Measurements from ENCODE around the gene UGT2B17.

The UGT2B17 gene

GRCh38 chr4:68613752-68614151 is 37.6 kb upstream of the UGT2B17 start:
- no peak overlapping the region for H2AK5ac ChIP-seq (ENCODE audit: low read depth, low read length)
- no peak overlapping the region for H2AFZ ChIP-seq (ENCODE audit: low read length)
- H3K4me2 ChIP-seq (ENCODE audit: insufficient read depth, low read length, poor library complexity, severe bottlenecking), result no peak overlapping the region
- no peak overlapping the region for H2BK5ac ChIP-seq (ENCODE audit: low read length)
- H3K18ac ChIP-seq (ENCODE audit: low read length), result no peak overlapping the region
- no peaks in the 10 kb centered on the region for H3K4me1 ChIP-seq (ENCODE audit: control insufficient read depth in 2 of 2, insufficient read depth in 1 of 2, low read depth in 1 of 2, low read length in 2 of 2)
- H3K23ac ChIP-seq (ENCODE audit: low read depth, low read length, poor library complexity), result no peak overlapping the region
- no peaks in the 10 kb centered on the region for H3K9me3 ChIP-seq (replicated peaks in 1 of 2; ENCODE audit: control insufficient read depth in 2 of 2, insufficient read depth in 1 of 2, low read depth in 1 of 2, low read length in 2 of 2)
- no peak for DNase-seq (ENCODE audit: low spot score)
- WGBS, 2 donors (ENCODE audit: extremely low coverage in 2 of 2, insufficient read length in 2 of 2, insufficient replicate concordance in 1 of 2), result no CpG with 5 or more reads among the region's 1 CpG
- H3K4me3 ChIP-seq (ENCODE audit: low read length in 2 of 2), result no peak overlapping the region
- no peak overlapping the region for H2BK12ac ChIP-seq (ENCODE audit: low read length)
- no peak overlapping the region for H4K8ac ChIP-seq (ENCODE audit: low read depth, low read length)
- no peak overlapping the region for H2BK120ac ChIP-seq (ENCODE audit: low read depth, low read length)
- no peak overlapping the region for H3K4ac ChIP-seq (ENCODE audit: low read length)
- H3K27ac ChIP-seq (replicated peaks; ENCODE audit: low read length), result no peak overlapping the region
- H3K9ac ChIP-seq (ENCODE audit: low read depth, low read length, poor library complexity), result no peak overlapping the region
- H4K91ac ChIP-seq (ENCODE audit: low read depth, low read length, poor library complexity), result no peak overlapping the region
- H3K27me3 ChIP-seq (ENCODE audit: control insufficient read depth in 3 of 3, insufficient read depth in 3 of 3, low read depth in 1 of 3, low read length in 3 of 3), result no peaks in the 10 kb centered on the region
- no peaks in the 10 kb centered on the region for H3K79me1 ChIP-seq (ENCODE audit: low read depth, low read length)
- no peak overlapping the region for H2BK15ac ChIP-seq (ENCODE audit: low read length)
- no peak overlapping the region for H3K14ac ChIP-seq (ENCODE audit: low read length)
- no peaks in the 10 kb centered on the region for H3K36me3 ChIP-seq (replicated peaks in 1 of 2; ENCODE audit: control insufficient read depth in 2 of 2, insufficient read depth in 2 of 2, low read length in 2 of 2)

GRCh38 chr4:68606240-68606639 is 30.1 kb upstream of the UGT2B17 start:
- Histone ChIP-seq H3K4me2 (ENCODE audit: insufficient read depth, low read length, poor library complexity, severe bottlenecking) (no peak overlapping the region), H3K4me1 (ENCODE audit: control insufficient read depth in 2 of 2, insufficient read depth in 1 of 2, low read depth in 1 of 2, low read length in 2 of 2) (no peaks in the 10 kb centered on the region), H3K27ac (replicated peaks; ENCODE audit: low read length) (no peak overlapping the region), H4K8ac (ENCODE audit: low read depth, low read length) (no peak overlapping the region), H3K9me3 (replicated peaks in 1 of 2; ENCODE audit: control insufficient read depth in 2 of 2, insufficient read depth in 1 of 2, low read depth in 1 of 2, low read length in 2 of 2) (no peaks in the 10 kb centered on the region), H3K18ac (ENCODE audit: low read length) (no peak overlapping the region), H4K91ac (ENCODE audit: low read depth, low read length, poor library complexity) (no peak overlapping the region), H2BK120ac (ENCODE audit: low read depth, low read length) (no peak overlapping the region), H2BK5ac (ENCODE audit: low read length) (no peak overlapping the region), H3K4ac (ENCODE audit: low read length) (no peak overlapping the region), H3K36me3 (replicated peaks in 1 of 2; ENCODE audit: control insufficient read depth in 2 of 2, insufficient read depth in 2 of 2, low read length in 2 of 2) (no peaks in the 10 kb centered on the region), H2AFZ (ENCODE audit: low read length) (no peak overlapping the region), H3K14ac (ENCODE audit: low read length) (no peak overlapping the region), H3K79me1 (ENCODE audit: low read depth, low read length) (no peaks in the 10 kb centered on the region), H2BK15ac (ENCODE audit: low read length) (no peak overlapping the region), H3K4me3 (ENCODE audit: low read length in 2 of 2) (no peak overlapping the region), H3K9ac (ENCODE audit: low read depth, low read length, poor library complexity) (no peak overlapping the region), H2AK5ac (ENCODE audit: low read depth, low read length) (no peak overlapping the region), H2BK12ac (ENCODE audit: low read length) (no peak overlapping the region), H3K27me3 (ENCODE audit: control insufficient read depth in 3 of 3, insufficient read depth in 3 of 3, low read depth in 1 of 3, low read length in 3 of 3) (no peaks in the 10 kb centered on the region), H3K23ac (ENCODE audit: low read depth, low read length, poor library complexity) (no peak overlapping the region)
- DNase-seq (ENCODE audit: low spot score), result no peak
- WGBS, 2 donors (ENCODE audit: extremely low coverage in 2 of 2, insufficient read length in 2 of 2, insufficient replicate concordance in 1 of 2), result no CpG with 5 or more reads among the region's 1 CpG

GRCh38 chr4:68599150-68599549 is 23.0 kb upstream of the UGT2B17 start:
- Histone ChIP-seq H3K79me1 (ENCODE audit: low read depth, low read length) (no peaks in the 10 kb centered on the region), H3K9ac (ENCODE audit: low read depth, low read length, poor library complexity) (no peak overlapping the region), H4K8ac (ENCODE audit: low read depth, low read length) (no peak overlapping the region), H3K14ac (ENCODE audit: low read length) (no peak overlapping the region), H2AK5ac (ENCODE audit: low read depth, low read length) (no peak overlapping the region), H2AFZ (ENCODE audit: low read length) (no peak overlapping the region), H4K91ac (ENCODE audit: low read depth, low read length, poor library complexity) (no peak overlapping the region), H3K18ac (ENCODE audit: low read length) (no peak overlapping the region), H3K36me3 (replicated peaks in 1 of 2; ENCODE audit: control insufficient read depth in 2 of 2, insufficient read depth in 2 of 2, low read length in 2 of 2) (no peaks in the 10 kb centered on the region), H2BK5ac (ENCODE audit: low read length) (no peak overlapping the region), H3K4me3 (ENCODE audit: low read length in 2 of 2) (no peak overlapping the region), H3K4ac (ENCODE audit: low read length) (no peak overlapping the region), H3K4me1 (ENCODE audit: control insufficient read depth in 2 of 2, insufficient read depth in 1 of 2, low read depth in 1 of 2, low read length in 2 of 2) (no peaks in the 10 kb centered on the region), H2BK15ac (ENCODE audit: low read length) (no peak overlapping the region), H2BK12ac (ENCODE audit: low read length) (no peak overlapping the region), H3K23ac (ENCODE audit: low read depth, low read length, poor library complexity) (no peak overlapping the region), H3K4me2 (ENCODE audit: insufficient read depth, low read length, poor library complexity, severe bottlenecking) (no peak overlapping the region), H3K27me3 (ENCODE audit: control insufficient read depth in 3 of 3, insufficient read depth in 3 of 3, low read depth in 1 of 3, low read length in 3 of 3) (no peaks in the 10 kb centered on the region), H2BK120ac (ENCODE audit: low read depth, low read length) (no peak overlapping the region), H3K27ac (replicated peaks; ENCODE audit: low read length) (no peak overlapping the region), H3K9me3 (replicated peaks in 1 of 2; ENCODE audit: control insufficient read depth in 2 of 2, insufficient read depth in 1 of 2, low read depth in 1 of 2, low read length in 2 of 2) (no peaks in the 10 kb centered on the region)
- DNase-seq (ENCODE audit: low spot score), result no peak
- no CpG with 5 or more reads among the region's 3 CpGs for WGBS, 2 donors (ENCODE audit: extremely low coverage in 2 of 2, insufficient read length in 2 of 2, insufficient replicate concordance in 1 of 2)

- Histone ChIP-seq H2BK15ac (ENCODE audit: low read length) (no peak overlapping the region), H2BK5ac (ENCODE audit: low read length) (no peak overlapping the region), H3K79me1 (ENCODE audit: low read depth, low read length) (no peaks in the 10 kb centered on the region), H4K8ac (ENCODE audit: low read depth, low read length) (no peak overlapping the region), H3K9ac (ENCODE audit: low read depth, low read length, poor library complexity) (no peak overlapping the region), H2AFZ (ENCODE audit: low read length) (no peak overlapping the region), H3K4ac (ENCODE audit: low read length) (no peak overlapping the region), H3K9me3 (replicated peaks in 1 of 2; ENCODE audit: control insufficient read depth in 2 of 2, insufficient read depth in 1 of 2, low read depth in 1 of 2, low read length in 2 of 2) (no peaks in the 10 kb centered on the region), H2AK5ac (ENCODE audit: low read depth, low read length) (no peak overlapping the region), H3K14ac (ENCODE audit: low read length) (no peak overlapping the region), H2BK120ac (ENCODE audit: low read depth, low read length) (no peak overlapping the region), H3K36me3 (replicated peaks in 1 of 2; ENCODE audit: control insufficient read depth in 2 of 2, insufficient read depth in 2 of 2, low read length in 2 of 2) (no peaks in the 10 kb centered on the region), H3K23ac (ENCODE audit: low read depth, low read length, poor library complexity) (no peak overlapping the region), H3K4me2 (ENCODE audit: insufficient read depth, low read length, poor library complexity, severe bottlenecking) (no peak overlapping the region), H3K18ac (ENCODE audit: low read length) (no peak overlapping the region), H3K4me3 (ENCODE audit: low read length in 2 of 2) (no peak overlapping the region), H2BK12ac (ENCODE audit: low read length) (no peak overlapping the region), H3K27me3 (ENCODE audit: control insufficient read depth in 3 of 3, insufficient read depth in 3 of 3, low read depth in 1 of 3, low read length in 3 of 3) (no peaks in the 10 kb centered on the region), H4K91ac (ENCODE audit: low read depth, low read length, poor library complexity) (no peak overlapping the region), H3K27ac (replicated peaks; ENCODE audit: low read length) (no peak overlapping the region), H3K4me1 (ENCODE audit: control insufficient read depth in 2 of 2, insufficient read depth in 1 of 2, low read depth in 1 of 2, low read length in 2 of 2) (no peaks in the 10 kb centered on the region)
- no peak for DNase-seq (ENCODE audit: low spot score)
- no CpG with 5 or more reads among the region's 2 CpGs for WGBS, 2 donors (ENCODE audit: extremely low coverage in 2 of 2, insufficient read length in 2 of 2, insufficient replicate concordance in 1 of 2)
These were observed 21.4 kb upstream of the UGT2B17 start for GRCh38 chr4:68597482-68597881.

Measured in neuronal stem cell (in vitro differentiated cells).